Measurements from ENCODE around the gene FBXL16. TPM values are rescaled to one million over a fixed set of nuclear protein-coding genes. Genes with fewer than 3 reads are reported as not detected.

FBXL16 gene
- total and polyA plus RNA-seq, 2 experiments from 2014 or later: 0.07 to 0.28 TPM

GRCh38 chr16:660132-660458, 45.5 kb downstream of the FBXL16 start:
- peaks cover 3% of the 10 kb centered on the region for H3K4me1 ChIP-seq (ENCODE audit: insufficient read depth)
- no peaks in the 10 kb centered on the region for H3K9me3 ChIP-seq (ENCODE audit: low read depth)
- H2AFZ ChIP-seq: no peak overlapping the region
- H3K79me2 ChIP-seq: no peaks in the 10 kb centered on the region
- H3K4me3 ChIP-seq: no peak overlapping the region
- H3K27me3 ChIP-seq: no peaks in the 10 kb centered on the region
- WGBS (ENCODE audit: low lambda C conversion rate, missing lambda C conversion rate): 76% methylated on average over 6 of the region's 6 CpGs
- no peaks in the 10 kb centered on the region for H3K36me3 ChIP-seq (replicated peaks; ENCODE audit: insufficient read depth, low read depth)
- TF ChIP-seq EZH2phosphoT487 (IDR thresholded peaks at IDR 0.05; ENCODE audit: low read depth, severe bottlenecking, unreplicated experiment) (no peak), EZH2 (IDR thresholded peaks at IDR 0.05; ENCODE audit: borderline replicate concordance) (no peak), CTCF (IDR thresholded peaks at IDR 0.05; ENCODE audit: poor library complexity) (no peak)
- no peaks in the 10 kb centered on the region for H3K9me2 ChIP-seq (replicated peaks; ENCODE audit: insufficient read depth)
- no peaks in the 10 kb centered on the region for H4K20me1 ChIP-seq (ENCODE audit: insufficient read depth, poor library complexity, severe bottlenecking)
- H3K27ac ChIP-seq: no peak overlapping the region
- no peak overlapping the region for H3K4me2 ChIP-seq
- DNase-seq (ENCODE audit: low spot score): no peak

- Histone ChIP-seq H4K20me1 (ENCODE audit: insufficient read depth, poor library complexity, severe bottlenecking) (no peaks in the 10 kb centered on the region), H3K27me3 (no peaks in the 10 kb centered on the region), H3K4me3 (no peak overlapping the region), H3K4me2 (no peak overlapping the region), H3K9me2 (replicated peaks; ENCODE audit: insufficient read depth) (no peaks in the 10 kb centered on the region), H3K9me3 (ENCODE audit: low read depth) (no peaks in the 10 kb centered on the region), H3K36me3 (replicated peaks; ENCODE audit: insufficient read depth, low read depth) (no peaks in the 10 kb centered on the region), H3K27ac (no peak overlapping the region), H2AFZ (no peak overlapping the region), H3K4me1 (ENCODE audit: insufficient read depth) (peaks cover 3% of the 10 kb centered on the region), H3K79me2 (no peaks in the 10 kb centered on the region)
- TF ChIP-seq EZH2 (IDR thresholded peaks at IDR 0.05; ENCODE audit: borderline replicate concordance) (no peak), EZH2phosphoT487 (IDR thresholded peaks at IDR 0.05; ENCODE audit: low read depth, severe bottlenecking, unreplicated experiment) (no peak), CTCF (IDR thresholded peaks at IDR 0.05; ENCODE audit: poor library complexity) (no peak)
- WGBS (ENCODE audit: low lambda C conversion rate, missing lambda C conversion rate): 88% methylated on average over 14 of the region's 20 CpGs
- DNase-seq (ENCODE audit: low spot score): no peak
Measured at GRCh38 chr16:659618-660017, 46.0 kb downstream of the FBXL16 start.

- DNase-seq (ENCODE audit: low spot score): no peak
- Histone ChIP-seq H3K27ac (no peak overlapping the region), H2AFZ (no peak overlapping the region), H4K20me1 (ENCODE audit: insufficient read depth, poor library complexity, severe bottlenecking) (no peaks in the 10 kb centered on the region), H3K4me2 (no peak overlapping the region), H3K9me2 (replicated peaks; ENCODE audit: insufficient read depth) (no peaks in the 10 kb centered on the region), H3K27me3 (no peaks in the 10 kb centered on the region), H3K4me3 (no peak overlapping the region), H3K9me3 (ENCODE audit: low read depth) (no peaks in the 10 kb centered on the region), H3K36me3 (replicated peaks; ENCODE audit: insufficient read depth, low read depth) (no peaks in the 10 kb centered on the region), H3K4me1 (ENCODE audit: insufficient read depth) (peaks cover 3% of the 10 kb centered on the region), H3K79me2 (no peaks in the 10 kb centered on the region)
- TF ChIP-seq EZH2phosphoT487 (IDR thresholded peaks at IDR 0.05; ENCODE audit: low read depth, severe bottlenecking, unreplicated experiment): no peak
- TF ChIP-seq EZH2 (IDR thresholded peaks at IDR 0.05; ENCODE audit: borderline replicate concordance): no peak
- no peak for TF ChIP-seq CTCF (IDR thresholded peaks at IDR 0.05; ENCODE audit: poor library complexity)
- 95% methylated on average over 32 of the region's 35 CpGs for WGBS (ENCODE audit: low lambda C conversion rate, missing lambda C conversion rate)
Measured at GRCh38 chr16:658679-659571, 46.7 kb downstream of the FBXL16 start.
